ENCODE data around the gene PTGFR. TPM values are rescaled to one million over a fixed set of nuclear protein-coding genes. Genes with fewer than 3 reads are reported as not detected.

PTGFR gene
- total and polyA plus RNA-seq, 2 of the 4 experiments (the other 2 are of a cell fraction), result 1.7 to 5.4 TPM

GRCh38 chr1:78561856-78562255 is 71.1 kb downstream of the PTGFR start:
- WGBS, 2 experiments (ENCODE audit: extremely low coverage in 2 of 2, insufficient read length in 1 of 2), result no CpG with 5 or more reads among the region's 2 CpGs
- Histone ChIP-seq H3K9ac (ENCODE audit: low read depth, low read length) (no peak overlapping the region), H3K9me1 (ENCODE audit: insufficient read depth, low read length) (no peaks in the 10 kb centered on the region), H4K20me1 (ENCODE audit: insufficient read depth, low read length) (no peaks in the 10 kb centered on the region), H3K4me3 (ENCODE audit: insufficient read depth, low read depth, low read length) (no peak overlapping the region), H3K23ac (ENCODE audit: low read depth, low read length) (no peak overlapping the region), H3K4me1 (ENCODE audit: control insufficient read depth, insufficient read depth, low read length) (no peaks in the 10 kb centered on the region), H2AFZ (replicated peaks; ENCODE audit: low read length, poor library complexity) (no peak overlapping the region), H3K27me3 (ENCODE audit: control insufficient read depth, insufficient read depth, low read length) (no peaks in the 10 kb centered on the region), H3K14ac (replicated peaks; ENCODE audit: low read depth, low read length) (no peak overlapping the region), H3K56ac (ENCODE audit: extremely low read depth, insufficient read depth, low read length) (no peak overlapping the region), H3K27ac (ENCODE audit: insufficient read depth, low read length) (no peak overlapping the region), H2AK9ac (replicated peaks; ENCODE audit: low read depth, low read length, poor library complexity) (no peak overlapping the region), H3K18ac (ENCODE audit: low read depth, low read length) (no peak overlapping the region), H2BK5ac (ENCODE audit: low read depth, low read length, poor library complexity, severe bottlenecking) (no peak overlapping the region), H2BK20ac (ENCODE audit: low read depth, low read length) (no peak overlapping the region), H2AK5ac (ENCODE audit: low read depth, low read length) (no peak overlapping the region), H3K36me3 (ENCODE audit: control insufficient read depth, insufficient read depth, low read length) (no peaks in the 10 kb centered on the region), H4K5ac (ENCODE audit: low read depth, low read length) (no peak overlapping the region), H2BK120ac (ENCODE audit: low read depth, low read length) (no peak overlapping the region), H4K91ac (ENCODE audit: insufficient read depth, low read depth, low read length) (no peak overlapping the region), H4K8ac (ENCODE audit: low read depth in 2 of 2, low read length in 2 of 2) (no peak overlapping the region), H3K9me3 (ENCODE audit: control insufficient read depth, insufficient read depth, low read length) (no peaks in the 10 kb centered on the region), H3K79me1 (ENCODE audit: low read depth in 1 of 2, low read length in 2 of 2) (no peaks in the 10 kb centered on the region), H3K4ac (ENCODE audit: low read depth, low read length) (no peak overlapping the region), H3K4me2 (ENCODE audit: low read depth, low read length) (no peak overlapping the region), H2BK15ac (ENCODE audit: low read depth, low read length) (no peak overlapping the region)
- intact Hi-C loops (cut with micrococcal nuclease), result no loop called here
- TF ChIP-seq CEBPB (IDR thresholded peaks at IDR 0.05; ENCODE audit: low read depth, low read length) (no peak), RFX5 (IDR thresholded peaks at IDR 0.05; ENCODE audit: low read depth, low read length) (no peak), POLR2A (IDR thresholded peaks at IDR 0.05; ENCODE audit: low read depth, low read length) (no peak), FOS (IDR thresholded peaks at IDR 0.05; ENCODE audit: low read depth, low read length) (no peak), NFE2L2 (IDR thresholded peaks at IDR 0.05; ENCODE audit: low read depth, low read length) (no peak), MAFK (IDR thresholded peaks at IDR 0.05; ENCODE audit: low read depth, low read length) (no peak), MAZ (IDR thresholded peaks at IDR 0.05; ENCODE audit: borderline replicate concordance, low read depth, low read length) (no peak), SMC3 (IDR thresholded peaks at IDR 0.05; ENCODE audit: low read depth, low read length) (no peak), RAD21 (IDR thresholded peaks at IDR 0.05; ENCODE audit: low read length) (no peak), RCOR1 (IDR thresholded peaks at IDR 0.05; ENCODE audit: insufficient replicate concordance, low read length) (no peak), BHLHE40 (IDR thresholded peaks at IDR 0.05; ENCODE audit: low read depth, low read length) (no peak), ELK1 (IDR thresholded peaks at IDR 0.05; ENCODE audit: borderline replicate concordance, low read depth, low read length) (no peak), MXI1 (IDR thresholded peaks at IDR 0.05; ENCODE audit: borderline replicate concordance, low read depth, low read length) (no peak), CTCF (conservative IDR thresholded peaks at IDR 0.05; ENCODE audit: low read depth, low read length) (no peak), USF2 (IDR thresholded peaks at IDR 0.05; ENCODE audit: low read depth, low read length) (no peak)
- in situ Hi-C loops (cut with MboI; ENCODE audit: low sequenced_read_pairs), result no loop called here
- DNase-seq, result no peak
- no TSS peak for BruUV-seq (replicated peaks)
- dilution Hi-C loops (cut with HindIII; ENCODE audit: low sequenced_read_pairs, unreplicated experiment), result no loop called here
- ChIA-PET CTCF (no interaction called here), POLR2A (ENCODE audit: unreplicated experiment) (no interaction called here)
- ATAC-seq (ENCODE audit: low read depth), result no peak

Data from IMR-90 (cell line).